ENCODE data around the gene CAMK2G. TPM values are rescaled to one million over a fixed set of nuclear protein-coding genes. Genes with fewer than 3 reads are reported as not detected.
A peak's percentile ranks its signal among the peaks of the same experiment; 100 is the strongest.

CAMK2G gene
- polyA plus RNA-seq, 1 donor: 30.8 TPM

DNA sequence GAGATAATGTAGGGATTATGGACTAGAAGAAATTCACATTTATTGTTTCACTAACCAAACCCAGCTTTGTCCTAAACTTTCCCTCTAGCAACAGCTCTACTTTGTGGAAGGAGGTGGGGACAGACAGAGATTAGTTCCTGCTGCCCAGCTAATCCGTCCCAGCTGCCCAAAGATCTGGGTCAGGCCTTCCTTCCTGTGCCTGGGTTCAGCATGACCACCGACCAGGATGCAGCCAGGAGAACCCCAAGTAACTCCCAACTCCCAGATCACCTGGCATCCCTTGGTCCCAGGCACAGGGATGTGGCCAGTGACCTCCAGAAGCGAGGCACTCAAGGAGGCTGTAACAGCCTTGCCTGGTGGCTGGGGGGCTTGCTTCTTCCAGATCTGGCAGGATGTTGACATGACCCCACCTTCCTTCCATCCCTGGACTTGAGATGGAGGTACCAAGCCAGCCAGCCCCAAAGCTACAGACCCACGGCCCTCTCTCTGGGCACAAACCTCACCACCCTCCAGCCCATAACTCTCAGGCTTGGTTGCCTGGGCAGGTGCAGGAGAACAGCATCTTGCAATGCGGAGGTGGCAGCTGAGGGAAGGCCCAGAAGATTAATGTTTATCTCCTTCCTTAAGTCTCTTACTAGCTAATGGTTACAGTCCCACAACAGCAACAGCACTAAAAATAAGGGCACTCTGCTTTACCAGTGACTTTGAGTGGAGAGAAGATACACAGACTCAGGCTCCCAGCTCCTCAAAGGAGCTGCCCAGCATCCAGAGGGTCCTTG, 11.1 kb downstream of the CAMK2G start:
- no peak for DNase-seq (ENCODE audit: low read depth)

DNA sequence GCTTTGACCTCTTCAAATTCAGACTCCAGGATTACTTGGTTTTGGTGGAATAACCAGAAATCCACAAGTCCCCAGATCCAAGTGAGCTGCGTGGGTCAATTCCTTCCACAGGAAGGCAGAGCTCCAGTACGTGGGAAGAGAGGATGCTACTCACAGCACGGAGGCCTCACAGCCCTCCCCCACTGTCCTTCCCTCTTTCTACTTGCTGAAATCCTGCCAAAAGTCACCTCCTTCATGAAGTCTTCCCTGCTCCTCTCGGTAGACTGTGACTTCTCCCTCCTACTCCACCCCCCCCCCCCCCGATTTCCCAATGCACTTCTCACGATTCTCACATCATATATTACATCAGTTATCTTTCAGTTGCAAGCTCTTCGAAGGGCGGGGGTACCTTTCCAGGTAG, 12.3 kb downstream of the CAMK2G start:
- DNase-seq (ENCODE audit: low read depth): no peak

DNA sequence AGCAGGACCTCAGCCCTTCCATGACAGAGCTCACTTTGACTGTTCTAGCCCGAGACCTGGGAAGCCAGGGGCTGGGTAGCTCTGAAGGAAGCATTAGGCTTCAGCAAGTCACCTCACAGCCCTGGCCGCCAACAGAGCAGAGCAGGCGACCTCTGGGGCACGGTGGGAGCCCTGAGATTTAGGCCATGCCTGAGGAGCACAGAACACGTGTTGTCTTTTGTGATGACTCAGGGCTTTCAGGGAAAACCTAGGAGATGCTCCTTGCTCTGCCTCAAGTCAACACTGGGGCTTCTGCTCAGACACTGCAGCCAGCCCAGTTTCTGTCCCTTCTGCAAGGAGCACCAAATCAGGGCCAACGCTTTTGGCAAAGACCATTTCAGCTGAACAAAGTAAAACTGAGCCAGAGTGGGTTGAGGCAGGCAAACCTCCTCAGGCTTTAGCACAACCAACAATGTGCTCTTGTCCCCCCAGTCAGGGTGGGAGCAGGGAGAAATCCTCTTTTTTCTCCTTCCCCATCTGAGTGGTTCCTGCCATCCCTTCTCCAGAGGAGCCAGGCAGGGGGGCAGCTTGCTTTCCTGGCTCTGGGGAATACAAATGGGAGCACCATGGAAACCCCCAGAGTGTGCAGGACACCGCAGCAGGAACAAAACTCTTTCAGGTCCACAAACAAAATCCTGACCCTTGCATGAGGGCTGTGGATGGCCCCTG, 14.4 kb downstream of the CAMK2G start:
- no peak for DNase-seq (ENCODE audit: low read depth)

DNA sequence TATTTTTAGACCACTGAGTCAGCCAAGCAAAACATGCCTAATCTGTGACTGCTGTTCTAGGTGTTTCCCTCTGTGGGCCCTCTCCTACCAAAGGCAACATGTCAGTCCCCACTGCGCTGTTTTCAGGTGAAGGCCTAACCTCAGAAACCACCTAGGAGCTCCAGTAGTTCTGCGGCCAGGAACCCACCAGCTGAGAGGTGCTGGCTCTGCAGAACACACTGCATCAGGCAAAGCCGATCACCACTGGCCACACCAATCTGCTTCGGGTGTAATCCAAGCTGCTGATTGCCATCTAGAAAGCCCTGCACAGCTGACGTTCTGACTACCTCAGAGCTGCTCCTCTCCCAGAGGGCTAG, 14.9 kb downstream of the CAMK2G start:
- no peak for DNase-seq (ENCODE audit: low read depth)

DNA sequence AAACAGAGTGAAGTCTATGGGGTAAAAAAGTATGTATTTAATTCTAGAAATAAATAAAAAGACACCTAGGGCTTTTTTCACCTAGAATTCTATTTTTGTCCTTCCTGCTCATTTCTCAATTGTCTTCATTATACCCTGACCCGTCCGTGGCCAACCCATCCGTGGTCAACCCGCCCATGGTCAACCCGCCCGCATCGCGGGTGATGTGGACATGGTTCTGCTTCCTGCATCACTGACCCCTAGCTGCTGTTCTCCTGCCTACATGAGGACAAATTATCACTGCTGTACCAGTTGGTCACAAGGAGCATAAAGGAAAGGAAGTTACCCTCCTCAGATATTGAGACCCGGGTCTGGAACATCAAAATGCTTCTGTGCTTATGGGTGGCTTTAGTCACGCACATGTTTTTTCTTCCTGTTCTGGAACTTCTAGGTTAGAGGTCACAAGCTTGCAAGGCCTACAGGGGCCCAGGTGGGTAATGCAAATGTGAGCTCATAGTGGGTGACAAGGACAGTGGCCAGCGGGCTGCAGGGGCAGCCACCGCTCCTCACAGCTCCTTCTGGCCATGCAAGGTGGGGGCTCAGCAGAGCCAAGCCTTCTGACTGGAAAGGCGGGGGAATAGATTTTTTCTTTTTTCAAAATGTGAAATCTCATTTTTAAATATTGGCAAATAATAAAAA, 15.5 kb downstream of the CAMK2G start:
- DNase-seq (ENCODE audit: low read depth): no peak

DNA sequence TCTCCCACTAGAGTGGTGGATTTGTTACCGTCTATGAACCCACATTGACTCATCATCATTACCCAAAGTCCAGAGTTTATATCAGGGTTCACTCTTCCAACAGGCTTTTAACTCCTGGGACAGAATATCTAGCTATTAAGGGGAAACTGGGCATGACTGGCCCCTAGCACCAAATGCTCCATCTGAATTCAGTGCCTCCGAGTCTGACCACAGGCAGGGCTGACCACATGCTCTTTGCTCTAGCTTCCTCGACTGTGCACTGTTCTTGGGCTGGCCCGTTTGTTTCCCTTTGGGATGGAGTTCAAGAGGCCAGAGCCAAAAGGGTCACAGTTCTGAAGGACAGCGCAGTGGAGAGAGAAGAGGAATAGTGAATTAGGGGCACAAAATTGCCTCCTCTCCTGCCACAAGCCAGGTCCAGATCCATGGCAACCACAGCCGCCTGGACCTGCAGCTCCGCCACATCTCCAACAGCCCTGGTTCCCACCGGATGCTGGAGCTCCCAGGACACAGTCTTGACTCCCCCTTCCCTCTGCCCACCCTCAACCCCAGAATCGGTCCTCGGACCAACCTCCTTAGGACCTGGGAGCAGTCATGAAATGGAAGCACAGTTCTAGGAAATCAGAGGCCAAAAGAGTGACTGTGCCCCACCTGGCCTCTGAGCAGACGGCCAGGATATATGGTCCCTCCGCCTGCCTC, 16.2 kb downstream of the CAMK2G start:
- no peak for DNase-seq (ENCODE audit: low read depth)

DNA sequence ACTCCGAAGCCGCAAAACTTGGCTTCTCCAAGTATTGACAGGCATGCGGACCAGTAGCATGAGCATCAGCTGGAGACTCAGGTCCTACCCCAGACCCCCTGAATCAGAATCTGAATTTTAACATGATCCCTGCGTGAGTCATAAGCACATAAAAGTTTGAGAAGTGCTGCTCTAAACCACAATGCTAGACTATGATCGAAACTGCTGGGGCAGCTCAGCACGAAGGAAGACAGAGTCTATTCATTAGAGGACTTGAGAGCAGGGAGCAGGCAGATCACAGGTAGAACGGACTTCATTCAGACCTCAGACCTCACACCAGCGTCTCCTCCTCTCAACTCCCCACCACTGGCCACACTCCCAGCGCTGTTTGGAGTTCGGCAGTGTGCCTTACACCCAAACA, 16.9 kb downstream of the CAMK2G start:
- DNase-seq (ENCODE audit: low read depth): no peak

DNA sequence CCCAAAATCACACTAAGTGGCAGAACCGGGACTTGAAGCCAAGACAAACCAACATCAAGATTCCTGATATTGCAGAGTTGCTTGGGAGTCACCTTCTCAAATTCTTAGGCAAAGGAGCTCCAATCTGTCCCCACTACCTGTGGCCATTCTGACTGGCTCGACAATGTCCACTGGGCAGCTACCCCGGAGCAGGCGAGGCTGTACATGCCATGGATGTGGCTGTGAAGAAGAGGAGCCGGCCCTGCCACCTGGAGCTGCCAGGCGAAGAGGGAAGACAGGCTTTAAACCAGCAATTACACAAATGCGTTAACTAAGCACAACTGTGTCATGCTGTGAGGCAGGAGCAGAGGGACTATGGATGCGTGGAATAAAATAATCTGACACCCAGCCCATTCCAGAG, 18.1 kb downstream of the CAMK2G start:
- no peak for DNase-seq (ENCODE audit: low read depth)

DNA sequence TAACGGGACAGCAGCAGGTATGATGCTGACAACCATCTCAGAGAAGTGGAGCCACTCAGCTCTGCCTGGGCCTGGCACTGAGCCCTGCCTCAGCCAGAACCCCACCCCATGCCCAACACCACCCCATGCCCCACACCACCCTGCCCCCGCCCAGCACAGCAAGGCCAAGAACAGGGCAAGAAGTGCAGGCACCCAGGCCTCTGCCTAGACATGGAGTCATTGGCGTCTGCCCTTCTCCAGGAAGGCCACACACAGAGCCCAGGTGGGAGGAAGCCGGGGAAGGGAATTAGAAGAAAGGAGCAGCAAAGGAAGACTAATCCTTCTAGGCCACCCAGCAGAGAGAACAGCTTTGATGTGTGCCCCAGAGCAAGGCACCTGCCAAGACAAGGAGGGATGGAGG, 18.9 kb downstream of the CAMK2G start:
- no peak for DNase-seq (ENCODE audit: low read depth)

DNA sequence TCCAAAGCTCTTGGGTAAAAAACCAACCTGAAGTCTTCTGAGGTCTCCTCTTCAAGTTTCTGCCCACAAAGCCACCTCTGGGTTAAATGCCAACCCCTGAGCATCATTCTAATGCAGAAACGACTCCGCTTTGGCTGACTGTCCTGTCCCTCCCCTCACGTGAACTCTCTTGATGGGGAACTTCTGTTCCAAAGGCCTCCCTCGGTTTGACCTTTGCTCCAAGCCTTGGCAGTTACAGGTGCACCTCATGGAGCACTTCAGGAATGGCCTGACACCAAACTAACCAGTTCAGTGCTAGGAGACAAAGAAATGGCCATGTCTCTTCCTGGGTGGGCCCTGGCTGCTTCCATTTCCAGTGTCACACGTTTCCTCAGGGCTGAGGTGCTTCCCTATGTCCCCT, 20.0 kb downstream of the CAMK2G start:
- DNase-seq (ENCODE audit: low read depth): no peak

DNA sequence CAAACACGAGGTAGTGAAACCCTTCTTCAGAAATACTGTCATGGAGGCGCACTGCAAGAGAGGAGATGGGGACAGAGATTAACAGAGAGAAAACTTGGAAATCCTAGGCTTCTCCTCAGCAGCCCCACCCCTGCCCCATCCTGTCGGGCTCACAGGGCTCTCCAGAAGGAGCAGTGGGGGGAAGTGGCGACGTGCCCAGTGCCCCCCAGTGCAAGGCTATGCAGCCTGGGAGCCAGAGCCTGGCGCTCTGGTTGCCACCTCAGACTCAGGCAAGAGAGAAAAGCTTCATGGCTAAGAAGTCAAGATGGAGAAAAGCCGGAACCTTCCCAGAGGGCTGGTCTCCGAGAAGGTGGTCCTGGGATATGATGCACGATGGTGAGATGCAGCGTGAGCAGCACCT, 21.2 kb downstream of the CAMK2G start:
- DNase-seq (ENCODE audit: low read depth): no peak

DNA sequence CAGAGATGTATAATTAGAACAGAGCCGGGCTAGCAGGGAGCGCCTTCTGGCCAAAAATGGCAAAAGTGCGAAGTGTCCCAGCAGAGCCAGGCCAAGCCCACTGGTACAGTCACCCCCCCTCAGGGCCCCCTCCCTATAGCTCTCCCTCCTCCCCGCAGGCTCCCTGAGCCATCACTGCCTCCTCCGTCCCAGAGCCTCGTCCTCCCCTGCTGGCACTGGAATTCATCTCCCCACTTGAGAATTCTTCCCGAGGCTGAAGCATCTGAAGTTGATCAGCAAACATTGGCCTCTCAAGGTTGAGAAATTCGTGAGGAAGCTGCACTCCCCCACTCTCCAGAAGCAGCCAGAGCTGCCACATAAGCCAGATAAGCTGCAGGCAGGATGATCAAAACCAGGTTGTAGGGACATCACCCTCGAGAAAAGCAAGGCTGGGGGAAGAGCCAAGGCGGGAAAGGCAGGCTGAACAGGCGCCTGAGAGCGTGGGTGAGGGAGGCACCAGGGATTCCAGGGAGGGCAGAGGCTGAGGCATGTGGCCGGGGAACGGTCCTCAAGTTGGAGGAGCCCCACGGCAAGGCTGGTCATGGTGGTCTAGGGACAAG, 23.4 kb downstream of the CAMK2G start:
- no peak for DNase-seq (ENCODE audit: low read depth)

DNA sequence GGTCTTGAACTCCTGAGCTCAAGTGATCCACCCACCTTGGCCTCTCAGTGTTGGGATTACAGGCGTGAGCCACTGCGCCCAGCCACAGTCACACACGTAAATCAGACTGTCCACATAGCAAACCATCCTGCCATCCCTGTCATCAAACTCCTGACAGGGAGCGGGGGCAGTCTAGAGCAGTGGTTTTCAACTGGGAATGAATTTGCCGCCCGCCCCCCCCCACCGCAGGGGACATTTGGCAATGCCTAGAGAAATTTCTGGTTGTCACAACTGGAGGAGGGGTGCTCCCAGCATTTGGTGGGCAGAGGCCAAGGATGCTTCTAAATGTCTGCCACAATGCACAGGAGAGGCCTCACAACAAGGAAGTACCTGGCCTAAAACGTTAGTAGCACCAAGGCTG, 24.1 kb downstream of the CAMK2G start:
- no peak for DNase-seq (ENCODE audit: low read depth)

DNA sequence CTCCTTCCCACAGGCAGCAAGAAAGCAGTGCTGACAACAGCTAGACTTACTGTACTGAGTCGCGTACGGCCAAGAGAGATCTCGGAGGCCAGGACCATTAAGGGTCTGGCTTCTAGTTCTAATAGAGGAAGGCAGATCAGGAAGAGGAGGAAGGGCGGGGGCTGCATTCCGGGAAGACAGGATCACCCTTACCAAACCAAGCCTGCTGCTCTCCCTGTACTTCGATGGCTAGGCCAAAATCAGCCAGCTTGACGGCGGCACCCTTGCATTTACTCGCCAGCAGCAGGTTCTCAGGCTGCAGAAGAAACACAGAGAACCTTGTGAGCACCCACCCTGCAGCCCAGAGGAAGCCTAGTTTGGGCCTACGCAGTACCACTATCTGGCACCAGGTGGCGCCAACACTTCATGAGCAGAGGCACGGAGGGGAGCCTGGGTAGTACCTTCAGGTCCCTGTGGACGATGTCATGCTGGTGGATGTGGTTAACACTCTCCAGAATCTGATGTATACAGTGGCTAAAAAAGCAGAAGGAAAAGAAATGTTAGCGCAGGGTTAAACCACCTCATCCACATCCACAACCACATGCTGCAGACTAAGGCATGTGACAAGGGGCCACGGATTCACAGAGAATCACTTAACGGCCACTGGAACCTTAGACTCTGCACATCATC, 25.4 kb downstream of the CAMK2G start:
- DNase-seq (ENCODE audit: low read depth): peak; percentile 43

DNA sequence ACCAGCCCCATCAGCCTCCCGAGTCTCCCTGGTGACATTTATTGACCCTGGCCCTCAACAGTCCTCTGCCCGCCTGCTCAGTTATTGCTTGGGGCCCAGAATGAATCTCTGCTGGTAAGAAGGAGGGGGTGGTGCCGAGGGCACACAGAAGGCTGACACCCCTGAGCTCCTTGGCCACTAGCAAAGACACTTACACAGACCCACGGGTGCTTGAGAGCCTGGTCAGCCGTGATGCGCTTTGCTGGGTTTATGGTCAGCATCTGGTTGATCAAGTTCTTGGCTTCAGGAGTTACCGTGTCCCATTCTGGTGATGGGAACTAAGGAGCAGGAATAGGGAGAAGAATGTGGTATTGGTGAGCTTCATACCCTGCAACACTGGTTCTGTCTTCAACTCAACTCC, 27.3 kb downstream of the CAMK2G start:
- no peak for DNase-seq (ENCODE audit: low read depth)

DNA sequence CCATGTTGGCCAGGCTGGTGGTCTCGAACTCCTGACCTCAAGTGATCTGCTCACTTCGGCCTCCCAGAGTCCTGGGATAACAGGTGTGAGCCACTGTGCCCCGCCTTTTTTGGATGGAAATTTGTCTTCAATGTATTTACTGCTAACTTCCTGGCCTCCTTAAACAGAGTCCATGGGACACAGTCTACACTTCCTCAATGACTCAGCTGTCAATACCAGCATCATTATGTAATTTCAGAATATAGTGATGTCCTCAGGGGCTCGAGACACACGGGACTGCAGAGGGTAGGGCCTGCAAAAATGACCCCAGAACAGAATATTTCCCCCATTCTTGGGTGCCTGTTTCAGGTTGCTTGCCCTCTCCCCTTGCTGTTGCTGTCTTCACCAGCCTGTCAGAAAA, 31.1 kb downstream of the CAMK2G start:
- no peak for DNase-seq (ENCODE audit: low read depth)

DNA sequence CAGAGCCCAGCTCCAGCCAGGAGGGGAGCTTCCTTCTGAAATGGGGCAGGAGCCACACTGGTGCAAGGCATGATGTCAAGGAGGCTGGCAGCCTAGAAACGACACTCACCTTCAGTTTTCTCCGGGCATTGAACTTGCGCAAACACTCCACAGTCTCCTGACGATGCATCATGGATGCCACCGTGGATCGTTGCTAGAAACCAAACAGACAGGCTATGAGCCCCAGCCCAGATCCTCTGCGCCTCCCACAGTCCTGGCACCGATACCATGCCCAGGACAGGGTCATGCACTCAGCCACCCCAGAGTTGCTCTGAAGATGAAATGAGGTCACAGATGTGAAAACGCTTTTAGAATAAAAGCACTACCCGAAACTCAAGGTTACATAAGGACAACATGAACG, 32.0 kb downstream of the CAMK2G start:
- DNase-seq (ENCODE audit: low read depth): no peak

DNA sequence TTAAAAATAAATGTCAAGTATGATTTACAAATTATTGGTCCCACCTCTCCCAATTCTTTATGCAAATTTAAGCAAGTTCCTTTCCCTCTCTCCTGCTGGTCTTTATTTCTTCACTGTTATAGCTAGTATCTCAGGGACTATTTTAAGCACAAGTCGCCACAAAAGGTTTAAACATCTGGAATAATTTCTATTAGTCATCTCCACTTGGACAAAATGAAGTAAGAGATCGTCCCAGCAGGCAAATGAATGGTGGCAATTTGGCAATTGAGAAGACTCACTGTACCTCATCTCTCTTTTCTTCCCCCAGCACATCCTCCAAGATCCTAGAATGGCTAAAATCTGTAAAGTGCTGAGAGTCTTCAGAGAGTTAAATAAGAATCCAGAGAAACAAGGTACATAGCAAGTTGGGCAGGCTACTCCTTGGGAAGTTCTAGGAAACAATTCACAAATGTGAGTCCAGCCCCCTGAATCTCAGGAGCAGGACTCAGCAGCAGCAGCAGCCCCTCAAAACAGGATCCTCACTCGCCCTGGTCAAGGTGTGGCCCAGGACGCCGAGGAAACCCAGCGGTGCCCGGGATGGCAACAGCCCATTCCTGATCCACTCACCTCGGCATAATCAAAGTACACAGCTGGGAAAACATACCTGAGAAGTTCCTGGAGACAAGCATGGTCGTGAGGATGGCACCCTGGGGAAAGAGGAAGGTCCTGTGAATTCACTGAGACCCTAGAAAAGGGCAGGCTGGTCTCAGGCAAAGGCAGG, 32.6 kb downstream of the CAMK2G start:
- no peak for DNase-seq (ENCODE audit: low read depth)

DNA sequence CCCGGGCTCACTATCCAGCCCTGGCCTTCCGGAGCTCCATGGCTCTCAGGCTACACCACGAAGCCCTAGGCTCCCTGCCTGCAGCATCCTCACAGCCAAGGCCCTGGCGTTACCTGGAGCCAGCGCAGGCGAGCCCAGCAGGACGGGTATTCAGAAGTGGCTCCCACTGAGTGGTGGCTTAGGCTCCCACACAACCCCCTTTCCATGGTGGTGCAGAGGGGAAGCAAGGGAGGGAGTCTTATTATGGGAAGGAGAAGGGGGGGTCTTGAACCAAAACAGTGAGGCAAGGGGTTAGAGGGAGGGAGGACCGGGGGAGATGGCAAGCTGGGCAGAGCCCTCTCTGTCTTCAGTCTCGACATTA, 33.3 kb downstream of the CAMK2G start:
- no peak for DNase-seq (ENCODE audit: low read depth)

DNA sequence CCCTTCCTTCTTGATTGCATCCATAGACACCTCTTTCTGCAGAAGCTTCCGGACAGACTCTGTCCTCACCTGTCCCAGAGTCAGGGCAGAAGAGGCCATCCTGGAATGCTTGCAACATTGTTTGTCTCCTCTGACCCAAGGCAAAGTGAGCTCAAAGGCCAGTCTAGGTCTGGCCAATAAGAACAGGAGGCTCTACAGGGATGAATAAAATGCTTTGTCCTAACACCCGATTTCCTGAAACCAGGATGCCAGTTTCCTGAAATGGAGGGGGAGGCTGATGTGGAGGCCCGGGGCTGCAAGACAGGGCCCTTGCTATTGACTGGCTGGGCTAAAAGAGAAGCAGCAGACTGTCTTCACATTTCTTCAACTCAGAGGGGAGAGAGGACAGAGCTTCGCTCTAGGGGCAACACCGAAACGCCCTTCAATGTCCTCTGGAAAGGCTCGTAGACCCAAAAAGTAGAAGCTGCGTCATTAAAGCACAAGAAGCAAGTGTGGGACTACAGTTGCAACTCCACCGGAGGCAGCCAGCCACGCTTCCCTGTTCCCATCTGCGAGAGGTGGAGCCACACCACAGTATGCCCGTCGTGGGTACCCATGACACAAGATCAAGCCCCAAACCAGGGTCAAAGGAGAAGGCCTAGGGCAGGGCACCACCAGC, 33.8 kb downstream of the CAMK2G start:
- no peak for DNase-seq (ENCODE audit: low read depth)
